NCI-H1092 (cell line): ENCODE data around the gene NDUFC1.

Experiments
- DNase-seq: peaks from one replicate; lab custom pipeline; 2025; lab: John Stamatoyannopoulos, UW

The NDUFC1 gene

DNA sequence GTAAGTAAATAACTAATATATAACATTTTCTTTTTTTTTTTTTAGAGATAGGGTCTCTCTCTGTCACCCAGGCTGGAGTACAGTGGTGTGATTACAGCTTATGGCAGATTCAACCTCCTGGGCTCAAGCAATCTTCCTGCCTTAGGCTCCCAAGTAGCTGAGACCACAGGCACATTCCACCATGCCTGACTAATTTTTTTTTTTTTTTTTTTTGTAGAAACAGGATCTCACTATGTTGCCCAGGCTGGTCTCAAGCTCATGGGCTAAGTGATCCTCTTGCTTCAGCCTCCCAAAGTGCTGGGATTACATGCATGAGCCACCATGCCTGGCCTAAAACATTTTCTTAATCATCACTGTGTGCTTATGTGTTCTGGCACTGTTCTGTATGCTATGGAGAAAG is 55.0 kb downstream of the NDUFC1 start:
- DNase-seq, result no peak

DNA sequence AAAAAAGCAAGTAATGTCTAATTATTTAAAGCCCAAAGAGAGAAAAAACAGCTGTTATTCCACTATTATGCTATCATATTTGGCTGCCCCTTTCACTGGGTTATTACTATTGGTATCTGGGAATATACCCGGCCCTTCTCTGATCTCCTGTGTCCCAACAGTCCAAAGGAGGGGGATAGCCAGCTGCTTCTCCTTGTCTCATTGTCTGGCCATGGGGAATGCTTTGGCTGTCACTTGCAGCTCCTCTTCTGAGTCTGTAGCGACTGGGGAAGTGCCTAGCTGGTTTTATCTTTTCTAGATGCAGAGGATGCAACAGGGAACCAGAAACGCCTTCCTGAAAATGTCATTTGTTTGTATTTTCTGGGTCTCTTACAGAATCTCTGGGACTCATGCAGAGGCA is 56.1 kb downstream of the NDUFC1 start:
- DNase-seq, result no peak

DNA sequence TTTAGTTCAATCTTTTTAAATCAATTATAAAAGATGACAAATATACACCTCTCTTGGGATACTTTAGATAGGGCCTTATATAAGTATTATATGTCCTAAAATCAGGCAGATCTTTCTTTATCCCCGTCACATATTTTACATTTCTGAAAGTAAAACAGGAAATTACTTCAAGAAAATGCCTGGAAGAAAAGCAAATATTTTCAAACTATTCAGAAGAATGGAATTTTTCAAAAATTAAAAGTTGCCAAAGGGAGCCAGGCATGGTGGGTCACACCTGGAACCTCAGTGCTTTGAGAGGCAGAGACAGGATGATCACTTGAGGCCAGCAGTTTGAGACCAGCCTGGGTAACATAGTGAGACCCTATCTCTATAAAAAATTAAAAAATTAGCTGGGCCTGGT is 56.7 kb downstream of the NDUFC1 start:
- no peak for DNase-seq

DNA sequence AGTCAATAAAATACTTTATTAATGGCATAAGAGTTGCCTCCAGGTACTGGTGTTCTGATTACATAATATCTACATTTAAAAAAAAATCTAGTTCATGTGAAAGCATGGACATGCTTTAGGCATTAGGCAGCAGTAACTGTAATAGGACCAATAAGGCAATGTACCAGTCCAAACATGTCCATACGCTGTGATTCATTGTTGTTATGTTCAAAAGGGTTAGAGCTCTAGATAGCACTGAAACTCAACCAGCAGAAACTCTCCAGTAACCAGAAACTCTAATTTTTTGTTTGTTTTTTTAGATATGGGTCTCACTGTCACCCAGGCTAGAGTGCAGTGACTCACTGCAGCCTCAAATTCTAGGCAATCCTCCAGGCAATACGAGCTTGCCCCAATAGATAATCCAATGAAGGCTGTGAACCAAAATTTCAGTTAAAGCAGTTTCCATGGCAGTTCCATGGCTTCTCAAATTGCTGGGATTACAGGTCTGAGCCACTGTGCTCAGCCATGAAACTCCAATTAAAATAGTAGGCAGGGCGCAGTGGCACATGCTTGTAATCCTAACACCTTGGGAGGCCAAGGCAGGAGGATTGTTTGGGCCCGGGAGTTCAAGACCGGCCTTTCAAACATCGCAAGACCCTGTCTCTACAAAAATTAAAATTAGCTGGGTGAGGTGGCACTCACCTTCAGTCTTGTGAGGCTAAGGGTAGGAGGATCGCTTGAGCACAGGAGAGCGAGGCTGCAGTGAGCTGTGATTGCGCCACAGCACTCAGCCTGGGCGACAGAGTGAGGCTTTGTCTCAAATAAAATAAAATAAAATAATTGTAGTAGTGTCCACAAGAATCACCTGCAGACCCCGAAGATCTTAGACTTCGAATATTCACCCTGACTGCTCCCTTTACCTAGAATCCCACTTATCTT is 58.6 kb downstream of the NDUFC1 start:
- DNase-seq, result no peak

DNA sequence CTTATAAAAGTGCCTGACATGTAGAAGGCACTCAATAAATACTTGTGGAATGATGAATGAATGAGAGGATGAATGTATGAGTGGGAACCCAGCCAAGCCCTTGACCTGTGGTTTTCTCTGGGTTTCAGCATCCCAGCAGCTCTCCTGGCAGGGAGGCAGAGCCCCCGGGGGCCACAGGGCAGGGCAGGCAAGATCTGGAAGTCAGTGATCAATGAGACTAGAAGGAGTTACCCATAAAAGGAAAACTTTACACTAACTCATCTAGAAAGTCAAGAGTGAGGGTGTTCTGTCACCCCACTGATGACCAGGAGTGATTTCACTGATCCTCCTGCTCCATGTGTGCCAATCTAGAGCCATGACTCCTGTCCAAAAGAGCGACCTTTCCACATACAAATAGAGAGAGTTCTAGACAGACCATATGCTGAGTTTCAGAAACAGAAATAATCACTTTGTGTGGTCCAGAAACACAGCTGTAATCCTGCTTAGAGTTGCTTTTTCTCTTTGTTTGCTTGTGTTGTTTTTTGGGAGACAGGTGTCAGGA is 59.7 kb downstream of the NDUFC1 start:
- no peak for DNase-seq

DNA sequence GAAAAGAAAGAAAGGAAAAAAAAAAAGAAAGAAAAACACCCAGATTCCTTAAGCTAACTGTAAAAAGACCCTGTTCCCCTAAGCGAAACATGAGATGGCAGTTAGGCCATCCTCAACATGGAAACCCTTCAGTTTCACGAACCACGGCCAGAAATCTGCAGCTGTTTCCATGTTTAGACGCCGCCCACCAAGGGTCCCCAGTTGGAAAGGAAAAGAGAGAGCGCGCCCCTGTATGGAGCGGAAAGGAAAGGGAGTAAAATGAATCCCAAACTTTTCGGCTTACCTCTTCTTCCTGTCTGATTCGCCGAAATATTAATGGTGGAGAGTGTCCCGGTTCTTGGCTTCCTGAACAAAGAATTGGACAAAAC is 60.5 kb downstream of the NDUFC1 start:
- no peak for DNase-seq

DNA sequence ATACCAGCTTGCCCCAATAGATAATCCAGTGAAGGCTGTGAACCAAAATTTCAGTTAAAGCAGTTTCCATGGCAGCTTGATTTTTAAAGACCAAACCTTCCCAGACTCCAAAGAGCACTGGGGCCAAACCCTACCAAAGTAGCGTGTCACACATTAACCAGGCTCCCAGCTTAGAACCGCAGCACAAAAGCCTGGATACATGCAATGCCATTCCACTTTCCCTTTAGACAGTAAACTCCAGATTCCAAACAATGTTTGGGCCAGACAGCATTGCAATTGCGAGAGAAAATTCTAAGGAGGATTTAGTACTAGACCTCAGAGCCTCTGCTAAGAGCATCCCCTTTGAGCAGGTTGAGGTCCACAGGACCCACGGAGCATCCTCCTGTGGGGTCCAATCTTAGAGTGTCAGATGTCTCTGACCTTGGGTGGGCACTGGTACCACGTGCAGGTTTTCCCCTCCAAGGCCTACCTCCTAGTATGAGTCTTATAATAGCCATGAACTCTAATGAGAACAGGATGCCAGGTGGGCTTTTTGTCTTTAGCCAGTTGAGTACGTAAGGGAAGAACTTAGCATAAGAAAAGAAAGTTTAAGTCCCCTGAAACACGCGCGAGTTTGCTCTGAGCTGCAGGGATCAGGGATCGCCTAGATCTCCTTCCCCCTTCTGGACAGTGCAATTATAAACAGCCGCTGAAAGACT is 61.0 kb downstream of the NDUFC1 start:
- DNase-seq, result no peak
